ENCODE results near the gene MTA3. TPM values are rescaled to one million over a fixed set of nuclear protein-coding genes. Genes with fewer than 3 reads are reported as not detected.

Gene MTA3
- total and polyA plus RNA-seq, 2 of the 8 experiments (the other 6 are each of a cell fraction or from before 2014, with no cell fraction given) = 125 to 184 TPM

DNA sequence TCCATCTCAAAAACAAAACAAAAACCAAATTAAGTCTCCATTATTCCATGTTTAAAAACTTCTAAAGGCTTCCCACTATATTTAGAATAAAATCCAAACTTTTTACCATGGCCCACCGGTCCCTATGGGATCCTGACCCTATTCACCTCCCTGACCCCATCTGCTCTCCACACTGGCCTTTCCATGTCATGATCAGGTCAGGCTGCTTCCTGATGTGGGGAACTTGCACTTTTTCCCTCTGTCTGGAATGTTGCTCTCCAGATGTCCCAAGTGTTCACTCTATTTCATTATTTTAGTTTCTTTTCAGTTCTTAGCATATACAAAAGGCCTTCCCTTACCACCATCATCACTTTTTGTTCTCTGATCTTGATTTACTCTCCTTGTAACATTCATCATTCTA lies 7.5 kb upstream of the MTA3 start:
- Histone ChIP-seq H3K4me2 (ENCODE audit: insufficient read depth in 1 of 2, low read depth in 2 of 2, low read length in 2 of 2) (no peak overlapping the region), H4K20me1 (replicated peaks in 1 of 2; ENCODE audit: control insufficient read depth in 1 of 2, insufficient read depth in 2 of 2, low read length in 2 of 2) (no peaks in the 10 kb centered on the region), H3K4ac (replicated peaks; ENCODE audit: insufficient read length, low read depth, low read length) (no peak overlapping the region), H3K9me3 (ENCODE audit: insufficient read depth in 2 of 2, low read depth in 1 of 2, low read length in 1 of 2) (no peaks in the 10 kb centered on the region), H3K23ac (ENCODE audit: insufficient read length) (no peak overlapping the region), H3K27ac (ENCODE audit: low read depth, low read length) (no peak overlapping the region), H4K91ac (replicated peaks; ENCODE audit: insufficient read length, low read length) (peak overlapping the region; percentile 92), H3K27me3 (replicated peaks in 1 of 4; ENCODE audit: control insufficient read depth in 3 of 4, extremely low read depth in 1 of 4, insufficient read depth in 3 of 4, low read length in 3 of 4) (no peaks in the 10 kb centered on the region), H2BK15ac (ENCODE audit: low read length) (0 out of 2 replicates have a peak overlapping the region, but pooled peaks have one; percentile 40), H4K8ac (ENCODE audit: extremely low read depth, insufficient read depth, low read length) (no peak overlapping the region), H3K9ac (replicated peaks in 1 of 4; ENCODE audit: extremely low read depth in 1 of 4, low read depth in 3 of 4, low read length in 3 of 4) (no peak overlapping the region), H3K79me2 (ENCODE audit: control insufficient read depth in 1 of 2, insufficient read depth in 2 of 2, low read length in 2 of 2) (no peaks in the 10 kb centered on the region), H3K4me3 (ENCODE audit: extremely low read depth in 1 of 4, insufficient read depth in 2 of 4, low read depth in 3 of 4, low read length in 4 of 4) (no peak overlapping the region), H2AK5ac (ENCODE audit: low read depth, low read length) (0 out of 2 replicates have a peak overlapping the region, but pooled peaks have one; percentile 39), H2BK5ac (ENCODE audit: low read depth, low read length) (no peak overlapping the region), H3K18ac (ENCODE audit: extremely low read depth, low read length) (no peak overlapping the region), H3K36me3 (ENCODE audit: control insufficient read depth in 2 of 4, insufficient read depth in 4 of 4, low read length in 3 of 4) (no peaks in the 10 kb centered on the region), H2AFZ (ENCODE audit: low read length) (no peak overlapping the region), H2BK120ac (replicated peaks; ENCODE audit: low read depth, low read length) (no peak overlapping the region), H2BK12ac (ENCODE audit: low read depth, low read length) (no peak overlapping the region; the same call in 1 of the 2 replicates), H2BK20ac (ENCODE audit: low read length) (no peak overlapping the region), H3K4me1 (replicated peaks in 1 of 4; ENCODE audit: control insufficient read depth in 3 of 4, insufficient read depth in 4 of 4, low read length in 3 of 4) (peaks cover 0 to 9% (median 3%) of the 10 kb centered on the region in 4 experiments; a peak in 4 of 7 replicates), H3K56ac (replicated peaks; ENCODE audit: insufficient read length, low read depth, low read length) (no peak overlapping the region), H3K14ac (ENCODE audit: insufficient read length) (no peak overlapping the region), H3K79me1 (ENCODE audit: low read depth, low read length) (no peaks in the 10 kb centered on the region), H4K5ac (ENCODE audit: insufficient read length, low read depth, low read length) (no peak overlapping the region), H3K23me2 (ENCODE audit: low read depth, low read length) (no peaks in the 10 kb centered on the region; the same call in 1 of the 2 replicates)
- DNase-seq (ENCODE audit: low read depth in 1 of 2, low spot score in 2 of 2) = no peak
- CTCF ChIA-PET (ENCODE audit: partially characterized antibody) = interaction anchor here (1.0 kb wide), 1 partner anchor 46 kb away, joined by 3 read pairs; no protein-coding TSS in a partner anchor
- FAIRE-seq = no peak
- 92% methylated on average over 1 of the region's 1 CpG; no CpG with 5 or more reads in 1 of the 2 experiments for WGBS, 2 experiments (ENCODE audit: extremely low coverage in 1 of 2, insufficient coverage in 1 of 2, insufficient read length in 1 of 2, insufficient replicate concordance in 2 of 2, low coverage in 1 of 2, low lambda C conversion rate in 2 of 2, missing lambda C conversion rate in 1 of 2)
- no peak for TF ChIP-seq BCL11A (IDR thresholded peaks at IDR 0.05; ENCODE audit: low read depth in 2 of 2, low read length in 2 of 2)
- TF ChIP-seq BRCA1 (IDR thresholded peaks at IDR 0.05; ENCODE audit: low read depth, low read length) = no peak
- TF ChIP-seq TCF12 (IDR thresholded peaks at IDR 0.05; ENCODE audit: low read depth, low read length) = no peak
- no peak for TF ChIP-seq HDAC2 (IDR thresholded peaks at IDR 0.05; ENCODE audit: borderline replicate concordance in 1 of 2, low read depth in 2 of 2, low read length in 2 of 2)
- no peak for TF ChIP-seq BACH1 (IDR thresholded peaks at IDR 0.05; ENCODE audit: low read length)
- no peak for TF ChIP-seq YY1 (IDR thresholded peaks at IDR 0.05; ENCODE audit: low read depth, low read length)
- POLR2A ChIA-PET (ENCODE audit: partially characterized antibody) = interaction anchor here (2.1 kb wide), 1 partner anchor 16 kb away, joined by 9 read pairs; no protein-coding TSS in a partner anchor

Data from H1 (cell line).